H1 (cell line): ENCODE measurements around the gene PDE4D. TPM values are rescaled to one million over a fixed set of nuclear protein-coding genes. Genes with fewer than 3 reads are reported as not detected.

Experiments used
- CTCF ChIA-PET: fragments of 300-600 bp; sonication (Branson Sonifier 250); formaldehyde crosslinking; loops from one replicate; lab custom pipeline; 2021; ENCODE audit not compliant: partially characterized antibody; lab: Charles Lee
- POLR2A ChIA-PET: fragments of 300-600 bp; sonication (Branson Sonifier 250); formaldehyde crosslinking; loops from one replicate; lab custom pipeline; 2021; ENCODE audit warnings: inconsistent platforms; ENCODE audit not compliant: partially characterized antibody; lab: Charles Lee
- DNase-seq, 2 experiments: peaks; one replicate each; pipeline versions ENCODE4 v3.0.0 to v3.0.0-alpha.2; 2010 to 2022; ENCODE audit warnings: low spot score in 2 of 2, low read depth in 1 of 2, mixed read lengths in 1 of 2
- FAIRE-seq: peaks from 2 replicates; lab custom pipeline; 2011; peaks lifted over from hg19 to GRCh38; lab: Jason Lieb, UNC
- H2AFZ ChIP-seq: 2 replicates; pipeline ENCODE4 v1.8.1; 2012; ENCODE audit warnings: low read length, inconsistent platforms
- H2AK5ac ChIP-seq: 2 replicates; pipeline ENCODE4 v1.6.1; 2013; ENCODE audit warnings: low read depth, low read length
- H2BK120ac ChIP-seq: replicated peaks from 2 replicates; pipeline ENCODE3; 2013; ENCODE audit warnings: low read depth, low read length, inconsistent platforms
- H2BK12ac ChIP-seq: 2 replicates; pipeline ENCODE4 v1.6.1; 2013; ENCODE audit warnings: low read depth, low read length
- H2BK15ac ChIP-seq: 2 replicates; pipeline ENCODE4 v1.6.1; 2013; ENCODE audit warnings: low read length
- H2BK20ac ChIP-seq: 2 replicates; pipeline ENCODE4 v1.6.1; 2013; ENCODE audit warnings: low read length
- H2BK5ac ChIP-seq: 2 replicates; pipeline ENCODE4 v1.6.1; 2013; ENCODE audit warnings: low read depth, low read length
- H3K14ac ChIP-seq: 2 replicates; pipeline ENCODE4 v1.6.1; 2013; ENCODE audit warnings: inconsistent platforms; ENCODE audit not compliant: insufficient read length
- H3K18ac ChIP-seq: 2 replicates; pipeline ENCODE4 v1.6.1; 2013; ENCODE audit warnings: low read length; ENCODE audit errors: extremely low read depth
- H3K23ac ChIP-seq: 2 replicates; pipeline ENCODE4 v1.6.1; 2013; ENCODE audit warnings: inconsistent platforms; ENCODE audit not compliant: insufficient read length
- H3K23me2 ChIP-seq: 2 replicates; pipeline ENCODE4 v1.6.1; 2013; ENCODE audit warnings: low read depth, low read length
- H3K27ac ChIP-seq: 2 replicates; pipeline ENCODE4 v1.6.1; 2011; ENCODE audit warnings: low read depth, low read length, inconsistent platforms
- H3K27me3 ChIP-seq, 4 experiments: replicated peaks in 1 of 4; 1 replicate in 1 of 4; 2 replicates in 3 of 4; pipeline versions ENCODE4 v1.6.1 to v1.8.1; 2011 to 2013; ENCODE audit warnings: low read length in 3 of 4, mild to moderate bottlenecking in 3 of 4, inconsistent platforms in 2 of 4, mixed read lengths in 2 of 4, moderate library complexity in 1 of 4; ENCODE audit not compliant: control insufficient read depth in 3 of 4, insufficient read depth in 3 of 4; ENCODE audit errors: extremely low read depth in 1 of 4
- H3K36me3 ChIP-seq, 4 experiments: 2 replicates each; pipeline versions ENCODE4 v1.6.1 to v1.8.1; 2011 to 2013; ENCODE audit warnings: mild to moderate bottlenecking in 4 of 4, low read length in 3 of 4, moderate library complexity in 2 of 4, control low read depth in 1 of 4, inconsistent platforms in 1 of 4; ENCODE audit not compliant: insufficient read depth in 4 of 4, control insufficient read depth in 2 of 4
- H3K4ac ChIP-seq: replicated peaks from 2 replicates; pipeline ENCODE3; 2013; ENCODE audit warnings: low read length, low read depth, mixed read lengths, inconsistent platforms; ENCODE audit not compliant: insufficient read length
- H3K4me1 ChIP-seq, 4 experiments: replicated peaks in 1 of 4; 1 replicate in 1 of 4; 2 replicates in 3 of 4; pipeline versions ENCODE4 v1.6.1 to v1.8.1; 2011 to 2013; ENCODE audit warnings: low read length in 3 of 4, inconsistent platforms in 2 of 4, mixed read lengths in 1 of 4; ENCODE audit not compliant: insufficient read depth in 4 of 4, control insufficient read depth in 3 of 4
- H3K4me2 ChIP-seq, 2 experiments: 2 replicates each; pipeline versions ENCODE4 v1.6.1 to v1.8.1; 2011 to 2013; ENCODE audit warnings: low read depth in 2 of 2, low read length in 2 of 2, control low read depth in 1 of 2, inconsistent platforms in 1 of 2, mild to moderate bottlenecking in 1 of 2; ENCODE audit not compliant: insufficient read depth in 1 of 2
- H3K4me3 ChIP-seq, 4 experiments: fragments of 200-600, 300-600 bp in 1 of 4; sonication (generic), shearing (Covaris generic), sonication (Bioruptor Twin) in 1 of 4; 2 replicates each; pipeline versions ENCODE4 v1.5.1 to v1.8.1; 2011 to 2016; ENCODE audit warnings: low read length in 4 of 4, low read depth in 3 of 4, control low read depth in 2 of 4, inconsistent platforms in 2 of 4, mild to moderate bottlenecking in 2 of 4, mixed read lengths in 1 of 4, moderate library complexity in 1 of 4; ENCODE audit not compliant: insufficient read depth in 2 of 4; ENCODE audit errors: extremely low read depth in 1 of 4
- H3K56ac ChIP-seq: replicated peaks from 2 replicates; pipeline ENCODE3; 2013; ENCODE audit warnings: low read depth, mild to moderate bottlenecking, mixed read lengths, low read length, inconsistent platforms; ENCODE audit not compliant: insufficient read length
- H3K79me1 ChIP-seq: 2 replicates; pipeline ENCODE4 v1.6.1; 2013; ENCODE audit warnings: low read depth, low read length, control low read depth
- H3K79me2 ChIP-seq, 2 experiments: 2 replicates each; pipeline versions ENCODE4 v1.6.1 to v1.8.1; 2012 to 2013; ENCODE audit warnings: low read length in 2 of 2, mild to moderate bottlenecking in 2 of 2, inconsistent platforms in 1 of 2; ENCODE audit not compliant: insufficient read depth in 2 of 2, control insufficient read depth in 1 of 2
- H3K9ac ChIP-seq, 4 experiments: replicated peaks in 1 of 4; 1 replicate in 1 of 4; 2 replicates in 3 of 4; pipeline versions ENCODE4 v1.6.1 to v1.8.1; 2011 to 2013; ENCODE audit warnings: low read depth in 3 of 4, low read length in 3 of 4, control low read depth in 2 of 4, mild to moderate bottlenecking in 2 of 4, moderate library complexity in 2 of 4, inconsistent platforms in 1 of 4; ENCODE audit errors: extremely low read depth in 1 of 4
- H3K9me3 ChIP-seq, 2 experiments: 2 replicates each; pipeline versions ENCODE4 v1.6.1 to v1.8.1; 2012 to 2013; ENCODE audit warnings: mild to moderate bottlenecking in 2 of 2, moderate library complexity in 2 of 2, control low read depth in 1 of 2, inconsistent platforms in 1 of 2, low read depth in 1 of 2, low read length in 1 of 2, mixed read lengths in 1 of 2; ENCODE audit not compliant: insufficient read depth in 2 of 2
- H4K20me1 ChIP-seq, 2 experiments: replicated peaks in 1 of 2; 2 replicates each; pipeline versions ENCODE3 to v1.8.1; 2011 to 2013; ENCODE audit warnings: inconsistent platforms in 2 of 2, low read length in 2 of 2, mild to moderate bottlenecking in 1 of 2; ENCODE audit not compliant: insufficient read depth in 2 of 2, control insufficient read depth in 1 of 2
- H4K5ac ChIP-seq: 2 replicates; pipeline ENCODE4 v1.6.1; 2013; ENCODE audit warnings: low read length, low read depth, mixed read lengths, inconsistent platforms; ENCODE audit not compliant: insufficient read length
- H4K8ac ChIP-seq: 2 replicates; pipeline ENCODE4 v1.8.0; 2013; ENCODE audit warnings: mild to moderate bottlenecking, moderate library complexity, low read length, inconsistent platforms; ENCODE audit not compliant: insufficient read depth; ENCODE audit errors: extremely low read depth
- H4K91ac ChIP-seq: replicated peaks from 2 replicates; pipeline ENCODE3; 2013; ENCODE audit warnings: low read length, mixed read lengths, inconsistent platforms; ENCODE audit not compliant: insufficient read length
- CHD1 ChIP-seq: IDR thresholded peaks from 2 replicates; pipeline ENCODE4 v1.6.1; 2012; ENCODE audit warnings: low read depth, low read length, improper control_type of control experiment
- WGBS, 2 experiments: shearing (Covaris generic) in 1 of 2; methylation state at CpG; one replicate each; pipeline versions ENCODE4 v1.1.6 to v1.1.7; 2013 to 2015; ENCODE audit warnings: low lambda C conversion rate in 2 of 2, mixed read lengths in 2 of 2, inconsistent platforms in 1 of 2, low coverage in 1 of 2, missing lambda C conversion rate in 1 of 2; ENCODE audit not compliant: insufficient replicate concordance in 2 of 2, insufficient coverage in 1 of 2, insufficient read length in 1 of 2; ENCODE audit errors: extremely low coverage in 1 of 2, missing lambda C conversion rate in 1 of 2; 5-methylcytosine and 5-hydroxymethylcytosine counted together
- polyA plus RNA-seq, 7 experiments: library from polyadenylated mRNA; depleted of rRNA in 3 of 7; stranded (reverse) in 5 of 7; unstranded in 2 of 7; fragments of >200 nt in 5 of 7; fragments of 200-250 nt in 2 of 7; gene quantifications; 1 replicate in 5 of 7; 2 replicates in 1 of 7; 4 replicates in 1 of 7; pipeline versions ENCODE4 v1.2.1 to v1.2.3, GENCODE V29; 2011 to 2013; ENCODE audit warnings: missing spikeins in 2 of 7, mixed read lengths in 2 of 7
- total RNA-seq: library from RNA; stranded (reverse); fragmentation: NEBNext Ultra II Directional; extraction: Animal tissue kit (Norgen Biotek cat#: 25700); gene quantifications from 2 replicates; pipeline ENCODE4 v1.2.1, GENCODE V29; 2021

PDE4D gene
- total and polyA plus RNA-seq, 2 of the 8 experiments (the other 6 are each of a cell fraction or from before 2014, with no cell fraction given) = 2.3 to 3.7 TPM

GRCh38 chr5:59856358-59856757, 37.2 kb downstream of the PDE4D start:
- Histone ChIP-seq H3K23ac (no peak overlapping the region), H2BK5ac (no peak overlapping the region), H3K9me3 (no peaks in the 10 kb centered on the region), H3K79me2 (no peaks in the 10 kb centered on the region), H3K27me3 (no peaks in the 10 kb centered on the region), H2BK12ac (no peak overlapping the region), H3K23me2 (no peaks in the 10 kb centered on the region; the same call in 1 of the 2 replicates), H3K4ac (no peak overlapping the region), H3K18ac (no peak overlapping the region), H2BK120ac (no peak overlapping the region), H2BK15ac (no peak overlapping the region), H4K91ac (no peak overlapping the region), H4K20me1 (no peaks in the 10 kb centered on the region), H4K8ac (no peak overlapping the region), H2BK20ac (no peak overlapping the region), H3K4me3 (no peak overlapping the region), H3K4me2 (no peak overlapping the region), H3K79me1 (no peaks in the 10 kb centered on the region), H2AFZ (no peak overlapping the region), H2AK5ac (no peak overlapping the region), H4K5ac (no peak overlapping the region), H3K14ac (no peak overlapping the region), H3K27ac (no peak overlapping the region), H3K9ac (no peak overlapping the region), H3K36me3 (no peaks in the 10 kb centered on the region), H3K4me1 (no peaks in the 10 kb centered on the region), H3K56ac (no peak overlapping the region)
- FAIRE-seq = no peak
- WGBS, 2 experiments = 86% methylated on average over 5 of the region's 5 CpGs; no CpG with 5 or more reads in 1 of the 2 experiments
- no peak for DNase-seq
- POLR2A ChIA-PET = no interaction called here
- CTCF ChIA-PET = interaction anchor here (1.1 kb wide), 1 partner anchor 17 kb away, joined by 5 read pairs; no protein-coding TSS in a partner anchor
- no peak for TF ChIP-seq CHD1
